GM21360 (cell line): ENCODE data around the gene JPT1.
"Not testable (repeated sequence)": the region's sequence is repeated elsewhere in the genome, so short reads cannot be mapped to it uniquely, and the experiment has no call there.

Experiments
- ATAC-seq: cut with Tn5 transposase; IDR thresholded peaks from one replicate; pipeline ENCODE4 v1.9.1; 2021; ENCODE audit warnings: mild to moderate bottlenecking, moderate library complexity; ENCODE audit not compliant: unreplicated experiment

The JPT1 gene

DNA sequence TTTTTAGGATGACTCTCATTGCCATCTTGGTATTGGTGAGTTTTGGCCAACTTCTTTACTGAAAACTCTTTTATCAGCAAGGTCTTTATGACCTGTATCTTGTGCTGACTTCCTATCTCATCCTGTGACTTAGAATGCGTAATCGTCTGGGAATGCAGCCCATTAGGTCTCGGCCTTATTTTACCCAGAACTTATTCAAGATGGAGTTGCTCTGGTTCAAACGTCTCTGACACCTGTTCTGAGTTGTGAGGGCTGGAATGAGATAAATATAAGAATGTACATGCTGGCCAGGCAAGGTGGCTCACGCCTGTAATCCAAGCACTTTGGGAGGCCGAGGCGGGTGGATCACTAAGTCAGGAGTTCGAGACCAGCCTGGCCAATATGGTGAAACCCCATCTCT, 4.2 kb upstream of the JPT1 start:
- ATAC-seq = not testable (repeated sequence)

DNA sequence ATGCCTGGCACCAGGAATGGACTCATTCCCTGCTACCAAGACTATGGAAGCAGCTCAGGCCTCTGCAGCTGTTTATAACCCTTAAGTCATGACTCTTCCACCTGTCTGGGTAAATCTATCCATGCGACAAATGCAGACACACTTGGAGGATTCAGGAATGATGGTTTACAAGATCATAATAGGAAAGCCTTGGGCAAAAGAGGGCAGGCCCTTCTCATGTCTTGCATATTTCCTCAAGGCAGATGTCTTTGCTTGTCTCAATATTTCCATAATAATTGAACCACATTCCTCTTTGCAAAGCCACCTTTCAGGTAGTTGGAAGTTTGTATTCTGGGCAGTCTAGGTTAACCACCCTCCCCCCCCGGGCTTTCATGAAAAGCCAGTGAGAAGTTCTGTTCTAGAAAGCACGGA, 884 bp upstream of the JPT1 start:
- ATAC-seq = no peak

DNA sequence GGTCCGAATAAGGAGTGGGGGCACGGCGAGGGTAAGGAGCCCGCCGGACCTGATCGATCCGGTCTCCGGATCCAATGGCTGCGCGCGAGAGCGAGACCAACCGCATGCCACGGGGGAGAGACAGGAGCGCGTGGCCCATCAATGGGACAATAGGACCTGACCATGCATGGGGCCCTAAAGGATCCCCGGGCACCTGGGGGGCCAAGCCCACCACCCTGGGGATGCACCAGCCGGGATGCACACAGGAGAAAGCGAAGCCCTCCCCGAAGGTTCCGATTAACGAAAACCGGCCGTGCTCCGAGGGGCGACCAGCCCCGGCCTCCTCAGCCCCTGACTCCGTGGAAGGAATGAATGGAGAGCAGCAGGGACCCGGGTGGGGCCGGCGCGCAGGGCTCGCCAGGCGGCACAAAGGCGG, 525 bp downstream of the JPT1 start:
- ATAC-seq = peak; percentile 17

DNA sequence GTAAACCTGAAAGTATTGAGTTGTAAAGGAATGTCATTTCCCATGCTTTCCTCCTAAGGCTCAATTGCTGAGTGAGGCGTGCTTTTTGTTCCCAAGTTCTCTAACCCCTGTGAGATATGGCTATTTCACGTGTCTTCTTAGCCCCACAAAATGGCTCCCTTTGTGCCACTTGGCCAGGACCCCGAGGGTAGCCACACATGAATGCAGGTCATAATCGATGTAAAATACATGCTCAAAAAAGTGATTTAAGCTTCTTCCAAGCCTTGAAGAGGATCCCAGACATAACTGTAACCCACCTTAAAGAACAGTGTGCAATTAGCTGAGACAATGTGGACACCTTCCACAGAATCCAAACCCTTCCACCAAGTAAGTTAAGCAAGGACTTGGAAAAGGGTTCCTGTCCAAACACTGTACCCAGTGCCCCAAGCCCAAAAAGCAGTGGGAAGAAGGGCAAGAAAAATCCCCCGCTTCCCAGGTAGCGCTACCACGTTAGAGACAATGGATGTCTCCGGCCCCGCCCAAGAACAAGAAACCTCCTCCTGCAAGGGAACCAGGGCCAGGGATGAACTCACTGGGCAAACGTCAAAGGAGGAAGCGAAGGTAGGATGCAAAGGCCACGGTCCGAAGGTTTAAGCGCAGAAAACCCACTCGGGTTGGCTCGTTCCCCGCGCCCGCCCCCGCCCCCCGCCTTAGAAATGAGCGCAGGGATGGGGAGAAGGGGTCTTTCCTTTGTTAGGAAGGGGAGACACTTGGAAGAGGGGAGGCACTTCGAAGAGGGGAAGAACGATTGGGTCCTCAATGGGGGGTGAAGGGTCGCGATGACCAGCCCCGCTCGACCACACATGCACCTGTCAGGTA, 1.2 kb downstream of the JPT1 start:
- ATAC-seq = no peak

DNA sequence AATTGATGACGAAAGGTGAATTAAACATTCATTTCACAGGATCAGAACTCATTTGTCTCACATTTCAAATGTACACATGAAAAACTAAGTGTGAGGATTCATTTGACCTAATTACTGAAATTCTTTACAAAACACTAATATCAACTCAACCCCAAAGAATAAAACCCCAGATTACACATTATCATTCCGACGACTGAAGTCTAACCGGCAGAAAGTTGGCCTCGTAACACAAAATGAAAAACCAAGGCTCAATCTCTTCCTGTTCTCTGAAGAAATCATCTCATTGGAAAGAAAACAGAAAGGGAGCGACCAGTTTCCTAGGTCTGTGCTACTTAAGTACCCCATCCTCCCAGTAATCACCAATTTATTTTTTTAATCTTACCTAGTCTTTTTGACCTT, 1.8 kb downstream of the JPT1 start:
- ATAC-seq = no peak

DNA sequence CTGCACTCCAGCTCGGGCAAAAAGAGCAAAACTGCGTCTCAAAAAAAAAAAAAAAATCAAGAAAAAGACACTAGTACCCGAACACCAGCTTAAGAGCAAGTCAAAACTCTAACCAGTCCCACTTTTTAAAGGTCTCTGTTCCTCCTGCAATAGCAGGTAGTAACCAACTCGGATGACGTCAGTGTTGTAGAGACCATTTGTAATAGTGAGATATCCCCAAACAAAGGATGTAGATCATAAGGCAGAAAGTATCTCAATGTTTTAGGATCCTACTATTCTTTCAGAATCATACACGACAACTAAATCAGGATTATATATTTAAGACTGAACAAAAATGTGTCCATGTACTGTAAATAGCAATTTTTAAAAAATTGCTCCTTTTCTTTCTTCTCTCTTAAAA, 2.4 kb downstream of the JPT1 start:
- no peak for ATAC-seq

GRCh38 chr17:75147878-75148546, 6.3 kb downstream of the JPT1 start:
- no peak for ATAC-seq

DNA sequence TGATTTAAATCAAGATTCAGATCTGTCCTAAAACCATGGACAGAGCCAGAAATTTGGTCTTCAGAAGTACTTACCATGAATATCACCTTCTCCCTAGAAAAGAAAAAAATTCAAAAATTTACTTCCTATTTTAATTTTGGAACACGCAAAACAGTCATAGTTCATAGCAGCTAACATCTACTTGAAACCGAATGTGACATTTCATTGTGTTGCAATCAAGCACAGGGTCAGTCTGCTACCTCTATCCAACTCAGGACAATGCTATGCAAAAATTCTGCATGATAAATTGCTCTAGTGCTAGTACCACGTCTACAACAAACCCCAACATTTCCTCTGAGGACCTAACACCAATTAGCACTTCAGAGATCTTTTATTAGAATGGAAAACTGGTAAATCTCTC, 7.7 kb downstream of the JPT1 start:
- no peak for ATAC-seq

GRCh38 chr17:75144816-75145512, 9.3 kb downstream of the JPT1 start:
- ATAC-seq = no peak

- ATAC-seq = no peak
These were observed 11.9 kb downstream of the JPT1 start for GRCh38 chr17:75142236-75142971.

DNA sequence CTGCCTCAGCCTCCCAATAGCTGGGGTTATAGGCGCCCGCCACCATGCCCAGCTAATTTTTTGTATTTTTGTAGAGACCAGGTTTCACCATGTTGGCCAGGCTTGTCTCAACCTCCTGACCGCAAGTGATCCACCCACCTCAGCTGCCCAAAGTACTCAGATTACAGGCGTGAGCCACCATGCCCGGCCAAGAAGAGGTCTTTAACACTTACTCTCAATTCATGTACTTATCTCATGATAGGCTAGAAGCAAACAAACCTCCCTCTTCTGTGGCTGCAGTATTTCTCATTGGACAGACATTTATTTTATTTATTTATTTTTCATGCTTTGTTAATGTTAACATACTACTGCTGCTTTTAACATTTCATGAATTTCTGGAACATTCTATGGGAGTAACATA, 15.8 kb downstream of the JPT1 start:
- ATAC-seq = no peak

DNA sequence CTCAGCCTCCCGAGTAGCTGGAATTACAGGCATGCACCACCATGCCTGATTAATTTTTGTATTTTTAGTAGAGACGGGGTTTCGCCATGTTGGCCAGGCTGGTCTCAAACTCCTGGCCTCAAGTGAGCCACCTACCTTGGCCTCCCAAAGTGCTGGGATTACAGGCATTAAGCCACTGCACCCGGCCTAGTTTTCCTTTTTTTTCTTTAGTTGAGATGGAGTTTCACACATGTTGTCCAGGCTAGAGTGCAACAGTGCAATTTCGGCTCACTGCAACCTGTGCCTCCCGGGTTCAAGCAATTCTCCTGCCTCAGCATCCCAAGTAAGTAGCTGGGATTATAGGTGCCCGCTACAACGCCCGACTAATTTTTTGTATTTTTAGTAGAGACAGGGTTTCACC, 16.6 kb downstream of the JPT1 start:
- not testable (repeated sequence) for ATAC-seq

DNA sequence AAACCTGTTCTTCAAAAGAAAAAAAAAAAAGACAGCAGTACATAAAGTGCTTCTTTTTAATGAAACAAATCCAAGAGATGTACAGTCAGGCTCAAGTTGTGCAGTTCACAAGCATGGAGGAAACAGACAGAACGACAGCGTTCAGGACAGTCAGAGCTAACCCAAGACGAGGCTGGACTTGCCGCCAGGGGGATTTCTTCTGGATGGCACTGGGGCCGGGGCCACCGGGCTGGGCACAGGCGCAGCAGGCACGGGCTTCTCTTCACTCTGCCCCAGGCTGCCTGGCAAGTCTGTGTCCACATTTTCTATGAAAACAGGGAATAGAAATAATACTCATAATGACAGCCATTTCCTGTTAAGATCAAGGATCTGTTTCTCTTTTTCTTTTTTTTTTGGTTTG, 18.4 kb downstream of the JPT1 start:
- no peak for ATAC-seq

- ATAC-seq = no peak
These were observed 18.9 kb downstream of the JPT1 start for GRCh38 chr17:75135452-75135851.

DNA sequence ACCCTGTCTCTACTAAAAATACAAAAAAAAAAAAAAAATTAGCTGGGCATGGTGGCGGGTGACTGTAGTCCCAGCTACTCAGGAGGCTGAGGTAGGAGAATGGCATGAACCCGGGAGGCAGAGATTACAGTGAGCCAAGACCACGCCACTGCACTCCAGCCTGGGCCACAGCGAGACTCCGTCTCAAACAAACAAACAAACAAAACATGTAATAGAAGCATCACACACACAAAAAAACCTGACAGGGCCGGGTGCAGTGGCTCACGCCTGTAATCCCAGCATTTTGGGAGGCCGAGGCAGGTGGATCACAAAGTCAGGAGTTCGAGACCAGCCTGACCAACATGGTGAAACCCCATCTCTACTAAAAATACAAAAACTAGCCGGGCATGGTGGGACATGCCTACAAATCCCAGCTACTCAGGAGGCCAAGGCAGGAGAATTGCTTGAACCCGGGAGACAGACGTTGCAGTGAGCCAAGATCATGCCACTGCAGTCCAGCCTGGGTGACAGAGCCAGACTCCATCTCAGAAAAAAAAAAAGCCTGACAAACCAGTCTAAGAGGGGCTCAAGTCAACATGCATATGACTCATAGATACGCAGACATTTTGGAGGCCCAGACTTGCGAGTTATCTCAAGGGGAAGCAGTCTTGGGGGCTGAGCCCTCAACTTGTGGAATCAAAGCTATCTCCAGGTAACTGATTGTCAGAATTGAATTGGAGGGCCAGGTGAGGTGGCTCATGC, 20.5 kb downstream of the JPT1 start:
- not testable (repeated sequence) for ATAC-seq

DNA sequence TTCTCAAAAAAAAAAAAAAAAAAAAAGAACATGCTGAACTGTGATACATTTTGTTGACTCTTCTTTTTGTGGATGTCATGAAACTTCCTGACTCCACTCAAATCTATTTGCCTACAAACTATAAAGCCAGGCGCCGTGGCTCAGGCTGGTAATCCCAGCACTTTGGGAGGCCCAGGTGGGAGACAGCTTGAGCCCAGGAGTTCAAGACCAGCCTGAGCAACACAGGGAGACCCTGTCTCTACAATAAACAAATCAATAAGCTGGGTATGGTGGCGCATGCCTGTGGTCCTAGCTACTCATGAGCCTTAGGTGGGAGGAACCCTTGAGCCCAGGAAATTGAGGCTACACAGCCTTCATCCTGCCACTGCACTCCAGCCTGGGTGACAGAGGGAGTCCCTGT, 21.3 kb downstream of the JPT1 start:
- ATAC-seq = no peak

GRCh38 chr17:75132018-75133000, 22.0 kb downstream of the JPT1 start:
- not testable (repeated sequence) for ATAC-seq

DNA sequence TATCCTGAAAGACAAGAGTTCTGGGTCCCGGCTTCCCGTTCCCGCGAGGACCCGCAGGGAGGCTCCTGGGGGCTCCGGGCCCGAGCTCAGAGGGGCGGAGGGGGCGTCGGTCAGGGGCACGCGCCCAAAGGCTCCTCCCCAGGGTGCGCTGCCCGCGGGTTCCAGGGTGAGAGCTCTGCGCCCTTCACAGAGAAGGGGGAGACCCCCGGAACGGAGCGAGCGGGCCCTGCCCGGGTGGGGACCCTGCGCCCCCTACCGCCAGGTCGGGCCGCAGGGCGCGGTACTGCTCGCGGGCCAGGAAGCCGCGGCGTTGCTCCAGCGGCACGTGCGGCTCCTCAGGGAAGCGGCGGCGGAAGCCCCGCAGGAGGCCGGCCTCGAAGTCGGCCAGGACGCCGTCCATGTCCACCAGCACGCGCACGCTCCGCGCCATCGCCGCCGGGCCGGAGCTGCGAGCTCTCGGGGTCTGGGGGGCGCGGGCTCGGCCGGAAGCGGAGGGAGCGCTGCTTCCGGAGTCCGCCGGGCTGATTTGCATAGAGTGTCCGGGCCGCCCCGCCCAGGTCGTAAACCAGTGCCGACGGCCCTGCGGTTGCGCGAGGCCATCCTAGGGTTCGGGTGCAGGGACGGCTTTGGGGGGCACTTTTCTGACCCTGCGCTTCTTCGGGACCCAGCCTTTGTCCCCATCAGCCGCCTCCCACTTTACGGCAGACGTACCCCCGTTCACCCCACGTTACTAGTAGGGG, 22.9 kb downstream of the JPT1 start, which contains the start of gene NT5C:
Gene NT5C, minus strand, starts transcription at position 465 of the 740 bp plus-strand sequence. Its CDS starts 35 bp downstream, at position 430.
- peak; percentile 60 for ATAC-seq
